Activated T-cell treated with anti-CD3 and anti-CD28 coated beads for 4 hours (primary cell): ENCODE data around the gene CNN2.

ENCODE experiments used
- DNase-seq: peaks from one replicate; pipeline ENCODE4 v3.0.0-alpha.2; 2020

Gene CNN2

GRCh38 chr19:1084024-1084868, 57.8 kb downstream of the CNN2 start:
- no peak for DNase-seq

- DNase-seq, result no peak
Measured at GRCh38 chr19:1085053-1085658, 58.7 kb downstream of the CNN2 start.

GRCh38 chr19:1085676-1086442, 59.5 kb downstream of the CNN2 start:
- DNase-seq, result no peak

GRCh38 chr19:1086613-1087012, 60.2 kb downstream of the CNN2 start:
- DNase-seq, result no peak

- DNase-seq, result no peak
Measured at GRCh38 chr19:1087813-1088415, 61.5 kb downstream of the CNN2 start.

GRCh38 chr19:1088416-1089010, 62.1 kb downstream of the CNN2 start:
- no peak for DNase-seq
